ENCODE results near the gene DHTKD1. TPM values are rescaled to one million over a fixed set of nuclear protein-coding genes. Genes with fewer than 3 reads are reported as not detected.

DHTKD1 gene
- polyA plus RNA-seq, 1 donor = 12.2 TPM

GRCh38 chr10:12041766-12042408 is 26.9 kb upstream of the DHTKD1 start:
- Histone ChIP-seq H3K4me3 (ENCODE audit: low read length) (peak overlapping the region; percentile 100), H3K27me3 (ENCODE audit: control insufficient read depth, insufficient read depth, low read length) (no peaks in the 10 kb centered on the region), H3K27ac (ENCODE audit: low read length) (peak overlapping the region; percentile 96), H3K9me3 (ENCODE audit: control insufficient read depth, low read depth, low read length) (no peaks in the 10 kb centered on the region), H3K36me3 (ENCODE audit: control insufficient read depth, insufficient read depth, low read length) (no peaks in the 10 kb centered on the region), H3K4me1 (ENCODE audit: control insufficient read depth, insufficient read depth, low read length) (peaks cover 5% of the 10 kb centered on the region)
- WGBS (ENCODE audit: insufficient coverage, low lambda C conversion rate) = no CpG with 5 or more reads among the region's 26 CpGs
- peak; percentile 31 to 60 for DNase-seq

GRCh38 chr10:12042409-12042796 is 26.4 kb upstream of the DHTKD1 start:
- no CpG with 5 or more reads among the region's 31 CpGs for WGBS (ENCODE audit: insufficient coverage, low lambda C conversion rate)
- Histone ChIP-seq H3K27ac (ENCODE audit: low read length) (peak overlapping the region; percentile 96), H3K9me3 (ENCODE audit: control insufficient read depth, low read depth, low read length) (no peaks in the 10 kb centered on the region), H3K4me1 (ENCODE audit: control insufficient read depth, insufficient read depth, low read length) (peaks cover 5% of the 10 kb centered on the region), H3K27me3 (ENCODE audit: control insufficient read depth, insufficient read depth, low read length) (no peaks in the 10 kb centered on the region), H3K4me3 (ENCODE audit: low read length) (peak overlapping the region; percentile 100), H3K36me3 (ENCODE audit: control insufficient read depth, insufficient read depth, low read length) (no peaks in the 10 kb centered on the region)
- DNase-seq = peak in 1 of 2 donors; percentile 26

- peak; percentile 98 to 99 for DNase-seq
- Histone ChIP-seq H3K36me3 (ENCODE audit: control insufficient read depth, insufficient read depth, low read length) (no peaks in the 10 kb centered on the region), H3K4me1 (ENCODE audit: control insufficient read depth, insufficient read depth, low read length) (peaks cover 5% of the 10 kb centered on the region), H3K27ac (ENCODE audit: low read length) (peak within 1 kb of the TSS; percentile 96), H3K9me3 (ENCODE audit: control insufficient read depth, low read depth, low read length) (no peaks in the 10 kb centered on the region), H3K4me3 (ENCODE audit: low read length) (peak within 1 kb of the TSS; percentile 100), H3K27me3 (ENCODE audit: control insufficient read depth, insufficient read depth, low read length) (no peaks in the 10 kb centered on the region)
- WGBS (ENCODE audit: insufficient coverage, low lambda C conversion rate) = no CpG with 5 or more reads among the region's 56 CpGs
Observed at GRCh38 chr10:12042797-12043651, 25.7 kb upstream of the DHTKD1 start, which contains the start of gene UPF2. TSS of gene UPF2 (minus strand) at chr10:12042809. CDS start at chr10:12035423, 7,386 bp downstream.

GRCh38 chr10:12045596-12045995 is 23.2 kb upstream of the DHTKD1 start:
- WGBS (ENCODE audit: insufficient coverage, low lambda C conversion rate) = 74% methylated on average over 3 of the region's 5 CpGs

GRCh38 chr10:12048547-12048946 is 20.2 kb upstream of the DHTKD1 start:
- Histone ChIP-seq H3K27me3 (ENCODE audit: control insufficient read depth, insufficient read depth, low read length) (no peaks in the 10 kb centered on the region), H3K4me3 (ENCODE audit: low read length) (no peak overlapping the region), H3K4me1 (ENCODE audit: control insufficient read depth, insufficient read depth, low read length) (peaks cover 3% of the 10 kb centered on the region), H3K27ac (ENCODE audit: low read length) (no peak overlapping the region), H3K36me3 (ENCODE audit: control insufficient read depth, insufficient read depth, low read length) (no peaks in the 10 kb centered on the region), H3K9me3 (ENCODE audit: control insufficient read depth, low read depth, low read length) (no peaks in the 10 kb centered on the region)
- no CpG with 5 or more reads among the region's 8 CpGs for WGBS (ENCODE audit: insufficient coverage, low lambda C conversion rate)
- DNase-seq = no peak

More at GRCh38 chr10:12045596-12045995, 23.2 kb upstream of the DHTKD1 start:
- no peaks in the 10 kb centered on the region for H3K9me3 ChIP-seq (ENCODE audit: control insufficient read depth, low read depth, low read length)
- no peaks in the 10 kb centered on the region for H3K36me3 ChIP-seq (ENCODE audit: control insufficient read depth, insufficient read depth, low read length)
- H3K27me3 ChIP-seq (ENCODE audit: control insufficient read depth, insufficient read depth, low read length) = no peaks in the 10 kb centered on the region
- DNase-seq = no peak
- no peak overlapping the region for H3K4me3 ChIP-seq (ENCODE audit: low read length)
- H3K27ac ChIP-seq (ENCODE audit: low read length) = no peak overlapping the region
- peaks cover 5% of the 10 kb centered on the region for H3K4me1 ChIP-seq (ENCODE audit: control insufficient read depth, insufficient read depth, low read length)

GRCh38 chr10:12050528-12050927 is 18.2 kb upstream of the DHTKD1 start:
- no peak overlapping the region for H3K27ac ChIP-seq (ENCODE audit: low read length)
- DNase-seq = no peak
- no peaks in the 10 kb centered on the region for H3K36me3 ChIP-seq (ENCODE audit: control insufficient read depth, insufficient read depth, low read length)
- no peaks in the 10 kb centered on the region for H3K9me3 ChIP-seq (ENCODE audit: control insufficient read depth, low read depth, low read length)
- no peaks in the 10 kb centered on the region for H3K4me1 ChIP-seq (ENCODE audit: control insufficient read depth, insufficient read depth, low read length)
- no peaks in the 10 kb centered on the region for H3K27me3 ChIP-seq (ENCODE audit: control insufficient read depth, insufficient read depth, low read length)
- no peak overlapping the region for H3K4me3 ChIP-seq (ENCODE audit: low read length)

- 80% methylated on average over 1 of the region's 4 CpGs for WGBS (ENCODE audit: insufficient coverage, low lambda C conversion rate)
- no peaks in the 10 kb centered on the region for H3K36me3 ChIP-seq (ENCODE audit: control insufficient read depth, insufficient read depth, low read length)
- no peak overlapping the region for H3K27ac ChIP-seq (ENCODE audit: low read length)
- no peak for DNase-seq
- no peaks in the 10 kb centered on the region for H3K4me1 ChIP-seq (ENCODE audit: control insufficient read depth, insufficient read depth, low read length)
- H3K4me3 ChIP-seq (ENCODE audit: low read length) = no peak overlapping the region
- no peaks in the 10 kb centered on the region for H3K9me3 ChIP-seq (ENCODE audit: control insufficient read depth, low read depth, low read length)
- H3K27me3 ChIP-seq (ENCODE audit: control insufficient read depth, insufficient read depth, low read length) = no peaks in the 10 kb centered on the region
Observed at GRCh38 chr10:12051241-12051640, 17.5 kb upstream of the DHTKD1 start.

GRCh38 chr10:12055732-12056131 is 13.0 kb upstream of the DHTKD1 start:
- no peaks in the 10 kb centered on the region for H3K4me1 ChIP-seq (ENCODE audit: control insufficient read depth, insufficient read depth, low read length)
- H3K27me3 ChIP-seq (ENCODE audit: control insufficient read depth, insufficient read depth, low read length) = no peaks in the 10 kb centered on the region
- H3K4me3 ChIP-seq (ENCODE audit: low read length) = no peak overlapping the region
- DNase-seq = peak; percentile 23 to 40
- peaks cover 4% of the 10 kb centered on the region for H3K9me3 ChIP-seq (ENCODE audit: control insufficient read depth, low read depth, low read length)
- H3K27ac ChIP-seq (ENCODE audit: low read length) = no peak overlapping the region
- no peaks in the 10 kb centered on the region for H3K36me3 ChIP-seq (ENCODE audit: control insufficient read depth, insufficient read depth, low read length)
- WGBS (ENCODE audit: insufficient coverage, low lambda C conversion rate) = no CpG with 5 or more reads among the region's 5 CpGs

- no peak overlapping the region for H3K27ac ChIP-seq (ENCODE audit: low read length)
- H3K4me3 ChIP-seq (ENCODE audit: low read length) = no peak overlapping the region
- H3K36me3 ChIP-seq (ENCODE audit: control insufficient read depth, insufficient read depth, low read length) = no peaks in the 10 kb centered on the region
- no peaks in the 10 kb centered on the region for H3K27me3 ChIP-seq (ENCODE audit: control insufficient read depth, insufficient read depth, low read length)
- H3K9me3 ChIP-seq (ENCODE audit: control insufficient read depth, low read depth, low read length) = peaks cover 4% of the 10 kb centered on the region
- no CpG with 5 or more reads among the region's 4 CpGs for WGBS (ENCODE audit: insufficient coverage, low lambda C conversion rate)
- DNase-seq = no peak
- H3K4me1 ChIP-seq (ENCODE audit: control insufficient read depth, insufficient read depth, low read length) = no peaks in the 10 kb centered on the region
Observed at GRCh38 chr10:12056748-12057147, 12.0 kb upstream of the DHTKD1 start.

GRCh38 chr10:12061124-12061523 is 7.6 kb upstream of the DHTKD1 start:
- peaks cover 4% of the 10 kb centered on the region for H3K9me3 ChIP-seq (ENCODE audit: control insufficient read depth, low read depth, low read length)
- no peak overlapping the region for H3K4me3 ChIP-seq (ENCODE audit: low read length)
- no peak for DNase-seq

More at GRCh38 chr10:12061124-12061523, 7.6 kb upstream of the DHTKD1 start:
- Histone ChIP-seq H3K27me3 (ENCODE audit: control insufficient read depth, insufficient read depth, low read length) (no peaks in the 10 kb centered on the region), H3K27ac (ENCODE audit: low read length) (no peak overlapping the region), H3K4me1 (ENCODE audit: control insufficient read depth, insufficient read depth, low read length) (peaks cover 7% of the 10 kb centered on the region), H3K36me3 (ENCODE audit: control insufficient read depth, insufficient read depth, low read length) (no peaks in the 10 kb centered on the region)
- WGBS (ENCODE audit: insufficient coverage, low lambda C conversion rate) = no CpG with 5 or more reads among the region's 4 CpGs
